GM12801 (cell line): ENCODE measurements around the gene AGPAT4.

ENCODE experiments used
- CTCF ChIP-seq: IDR thresholded peaks from one replicate; pipeline ENCODE4 v1.5.1; 2011; ENCODE audit warnings: control low read depth; ENCODE audit not compliant: insufficient read length; ENCODE audit errors: extremely low read depth

The AGPAT4 gene

DNA sequence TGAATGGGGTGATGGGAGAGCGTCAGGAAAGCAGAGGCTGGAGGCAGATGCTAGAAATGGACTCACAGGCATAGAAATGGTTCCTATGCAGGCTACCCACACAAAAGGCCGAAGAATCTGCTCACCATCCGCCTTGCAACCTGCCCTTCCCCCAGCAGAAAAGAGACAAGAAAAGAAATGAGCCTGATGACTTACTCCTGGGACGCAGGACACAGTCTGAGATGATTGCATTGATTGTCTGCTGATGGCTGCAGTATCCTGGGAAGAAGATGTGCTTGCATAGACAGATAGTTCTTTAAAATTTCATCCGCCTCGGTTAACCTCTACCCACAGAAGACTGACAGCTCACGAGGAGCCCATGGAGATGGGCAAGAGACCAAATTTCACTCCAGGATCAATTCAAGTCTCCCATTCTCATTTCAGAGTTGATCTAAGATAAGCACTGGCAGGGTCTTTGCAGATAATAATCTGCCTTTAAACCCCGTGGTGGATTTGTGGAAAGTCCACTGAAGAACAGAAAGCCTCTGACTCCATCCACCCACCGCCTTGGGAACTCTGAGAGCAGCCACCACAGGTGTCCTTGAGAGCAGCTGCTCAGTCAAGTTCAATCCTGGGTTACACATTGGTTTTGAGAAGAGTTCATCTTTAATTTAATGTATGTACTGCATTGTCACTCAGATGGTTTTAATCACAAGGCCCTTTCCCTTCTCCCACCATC lies 7.2 kb downstream of the AGPAT4 start:
- TF ChIP-seq CTCF, result no peak

GRCh38 chr6:161265975-161266374 lies 7.9 kb downstream of the AGPAT4 start:
- no peak for TF ChIP-seq CTCF

- TF ChIP-seq CTCF, result no peak
These were observed 8.3 kb downstream of the AGPAT4 start for GRCh38 chr6:161265554-161265953.

DNA sequence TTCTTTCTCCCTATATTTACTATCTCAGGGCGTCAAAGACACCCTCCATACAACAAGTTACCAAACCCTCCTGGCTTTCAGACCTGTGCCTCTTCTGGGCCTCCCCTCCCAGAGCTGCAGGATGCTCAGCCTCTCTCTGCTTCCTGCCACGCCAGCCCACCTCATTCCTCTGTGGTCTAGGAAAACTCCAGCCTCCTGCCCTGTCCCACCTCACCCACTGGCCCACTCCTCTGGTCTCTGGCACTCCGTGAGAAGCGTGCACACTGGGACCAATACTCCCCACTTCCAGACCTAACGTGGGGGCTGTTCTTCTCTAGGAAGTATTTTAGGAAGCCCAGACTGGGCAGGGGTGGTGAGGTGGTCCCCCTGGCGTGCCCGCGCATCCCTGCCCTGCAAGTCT lies 9.7 kb downstream of the AGPAT4 start:
- TF ChIP-seq CTCF, result no peak

DNA sequence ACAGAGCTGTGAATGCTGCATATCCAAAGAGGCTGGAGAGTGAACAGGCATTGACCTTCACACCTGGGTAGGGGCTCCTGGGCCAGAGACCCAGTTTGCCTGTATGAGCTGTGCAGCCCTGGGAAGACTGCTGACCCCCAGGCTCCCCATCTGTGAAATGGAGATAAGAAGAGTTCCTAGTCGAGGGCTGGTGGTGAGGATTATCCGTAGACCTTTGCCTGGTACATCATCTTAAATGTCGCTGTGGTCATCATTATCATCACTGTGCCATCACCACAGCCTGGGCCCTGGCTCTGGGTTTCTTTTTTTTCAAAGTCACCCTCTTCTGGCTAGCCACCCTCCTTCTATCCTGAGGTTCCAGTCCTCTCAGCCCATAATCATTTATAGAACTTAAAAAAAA lies 12.0 kb downstream of the AGPAT4 start:
- no peak for TF ChIP-seq CTCF

DNA sequence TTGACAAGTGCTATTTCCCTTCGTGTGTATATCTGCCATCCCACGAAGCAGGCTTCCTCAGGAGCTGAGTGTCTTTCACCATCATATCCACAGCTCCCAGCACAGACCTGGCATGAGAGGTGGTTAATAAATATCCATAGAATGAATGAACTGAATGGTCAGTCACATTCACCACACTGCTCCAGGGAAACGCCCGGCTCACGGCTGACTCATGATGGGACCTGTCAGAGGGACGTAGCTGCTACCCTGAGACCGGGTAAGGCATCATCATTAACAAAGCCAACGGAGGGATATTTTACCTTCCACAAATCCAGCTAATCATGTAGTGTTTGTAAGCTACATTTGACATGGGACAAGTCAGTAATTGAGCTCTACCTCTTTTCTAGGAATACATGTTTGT lies 12.5 kb downstream of the AGPAT4 start:
- TF ChIP-seq CTCF, result no peak

GRCh38 chr6:161259302-161259701 lies 14.6 kb downstream of the AGPAT4 start:
- no peak for TF ChIP-seq CTCF
